OCI-LY1 (cell line): ENCODE data around the gene UPF2.

Source experiments
- CTCF ChIP-seq: fragments of 200-600 bp; sonication (generic), shearing (Covaris generic); IDR thresholded peaks from 2 replicates; pipeline ENCODE4 v1.5.1; 2017; ENCODE audit warnings: mild to moderate bottlenecking, antibody characterized with exemption, low read length, moderate library complexity, mixed read lengths
- EZH2 ChIP-seq: fragments of 200-600 bp; sonication (generic), shearing (Covaris generic); IDR thresholded peaks from 2 replicates; pipeline ENCODE4 v1.8.0; 2017; ENCODE audit warnings: borderline replicate concordance, mixed run types, mild to moderate bottlenecking, antibody characterized with exemption, low read length, moderate library complexity, mixed read lengths

- no peak for TF ChIP-seq CTCF
- TF ChIP-seq EZH2 = no peak
Measured at GRCh38 chr10:12056748-12057147, 14.1 kb upstream of the UPF2 start.
